ENCODE measurements around the gene PGRMC2. TPM values are rescaled to one million over a fixed set of nuclear protein-coding genes. Genes with fewer than 3 reads are reported as not detected.

The PGRMC2 gene
- total and polyA plus RNA-seq, 2 of the 8 experiments (the other 6 are each of a cell fraction or from before 2014, with no cell fraction given) = 9.5 to 85.3 TPM

GRCh38 chr4:128275346-128275745, 12.3 kb downstream of the PGRMC2 start:
- H3K79me2 ChIP-seq (ENCODE audit: control insufficient read depth in 1 of 2, insufficient read depth in 2 of 2, low read length in 2 of 2) = peaks cover 4 to 77% of the 10 kb centered on the region in 2 experiments; a peak in 3 of 4 replicates
- no peak overlapping the region for H3K56ac ChIP-seq (replicated peaks; ENCODE audit: insufficient read length, low read depth, low read length)
- no peaks in the 10 kb centered on the region for H3K4me1 ChIP-seq (replicated peaks in 1 of 4; ENCODE audit: control insufficient read depth in 3 of 4, insufficient read depth in 4 of 4, low read length in 3 of 4)
- no peak overlapping the region for H4K5ac ChIP-seq (ENCODE audit: insufficient read length, low read depth, low read length)
- H2BK15ac ChIP-seq (ENCODE audit: low read length) = no peak overlapping the region
- no peak overlapping the region for H3K23ac ChIP-seq (ENCODE audit: insufficient read length)
- no peak overlapping the region for H2AFZ ChIP-seq (ENCODE audit: low read length)
- H2AK5ac ChIP-seq (ENCODE audit: low read depth, low read length) = no peak overlapping the region
- H4K8ac ChIP-seq (ENCODE audit: extremely low read depth, insufficient read depth, low read length) = no peak overlapping the region
- no peak overlapping the region for H3K14ac ChIP-seq (ENCODE audit: insufficient read length)
- no peak overlapping the region for H2BK20ac ChIP-seq (ENCODE audit: low read length)
- H3K9me3 ChIP-seq (ENCODE audit: insufficient read depth in 2 of 2, low read depth in 1 of 2, low read length in 1 of 2) = no peaks in the 10 kb centered on the region
- H3K27ac ChIP-seq (ENCODE audit: low read depth, low read length) = no peak overlapping the region
- H3K79me1 ChIP-seq (ENCODE audit: low read depth, low read length) = no peaks in the 10 kb centered on the region
- H3K4me3 ChIP-seq (ENCODE audit: extremely low read depth in 1 of 4, insufficient read depth in 2 of 4, low read depth in 3 of 4, low read length in 4 of 4) = no peak overlapping the region
- H3K4me2 ChIP-seq (ENCODE audit: insufficient read depth in 1 of 2, low read depth in 2 of 2, low read length in 2 of 2) = no peak overlapping the region
- no peak overlapping the region for H3K9ac ChIP-seq (replicated peaks in 1 of 4; ENCODE audit: extremely low read depth in 1 of 4, low read depth in 3 of 4, low read length in 3 of 4)
- FAIRE-seq (no peak), DNase-seq (ENCODE audit: low read depth in 1 of 2, low spot score in 2 of 2) (no peak)
- no peak overlapping the region for H4K91ac ChIP-seq (replicated peaks; ENCODE audit: insufficient read length, low read length)
- H3K36me3 ChIP-seq (ENCODE audit: control insufficient read depth in 2 of 4, insufficient read depth in 4 of 4, low read length in 3 of 4) = peaks cover 0 to 24% (median 15%) of the 10 kb centered on the region in 4 experiments; a peak in 7 of 8 replicates
- H2BK120ac ChIP-seq (replicated peaks; ENCODE audit: low read depth, low read length) = no peak overlapping the region
- H3K27me3 ChIP-seq (replicated peaks in 1 of 4; ENCODE audit: control insufficient read depth in 3 of 4, extremely low read depth in 1 of 4, insufficient read depth in 3 of 4, low read length in 3 of 4) = no peaks in the 10 kb centered on the region
- H2BK12ac ChIP-seq (ENCODE audit: low read depth, low read length) = no peak overlapping the region
- no peak overlapping the region for H2BK5ac ChIP-seq (ENCODE audit: low read depth, low read length)
- CTCF ChIA-PET (ENCODE audit: partially characterized antibody) = interaction anchor here (0.9 to 1.1 kb wide), 2 partner anchors 12 to 17 kb away, joined by 3 read pairs; no protein-coding TSS in a partner anchor
- POLR2A ChIA-PET (ENCODE audit: partially characterized antibody) = no interaction called here
- peaks cover 0 to 3% of the 10 kb centered on the region in 2 experiments for H4K20me1 ChIP-seq (replicated peaks in 1 of 2; ENCODE audit: control insufficient read depth in 1 of 2, insufficient read depth in 2 of 2, low read length in 2 of 2)
- H3K4ac ChIP-seq (replicated peaks; ENCODE audit: insufficient read length, low read depth, low read length) = no peak overlapping the region
- H3K18ac ChIP-seq (ENCODE audit: extremely low read depth, low read length) = no peak overlapping the region
- no peaks in the 10 kb centered on the region for H3K23me2 ChIP-seq (ENCODE audit: low read depth, low read length)
- TF ChIP-seq RAD21 (IDR thresholded peaks at IDR 0.05 in 1 of 2, conservative IDR thresholded peaks at IDR 0.05 in 1 of 2; ENCODE audit: low read depth in 2 of 2, low read length in 2 of 2) (no peak), TBP (IDR thresholded peaks at IDR 0.05; ENCODE audit: low read depth, low read length) (no peak), GTF2F1 (IDR thresholded peaks at IDR 0.05; ENCODE audit: borderline replicate concordance, low read depth, low read length) (no peak), SP1 (IDR thresholded peaks at IDR 0.05; ENCODE audit: low read depth, low read length) (no peak), SP2 (IDR thresholded peaks at IDR 0.05; ENCODE audit: low read length) (no peak), NRF1 (IDR thresholded peaks at IDR 0.05; ENCODE audit: low read depth, low read length) (no peak), SIRT6 (IDR thresholded peaks at IDR 0.05; ENCODE audit: low read length) (no peak), CBX8 (IDR thresholded peaks at IDR 0.05; ENCODE audit: borderline replicate concordance, low read depth, low read length) (no peak), SAP30 (IDR thresholded peaks at IDR 0.05; ENCODE audit: insufficient read depth, insufficient replicate concordance, low read length) (no peak), POLR2A (IDR thresholded peaks at IDR 0.05; ENCODE audit: control extremely low read depth in 1 of 2, low read depth in 2 of 2, low read length in 2 of 2) (no peak), SP4 (IDR thresholded peaks at IDR 0.05; ENCODE audit: low read length) (no peak), BCL11A (IDR thresholded peaks at IDR 0.05; ENCODE audit: low read depth in 2 of 2, low read length in 2 of 2) (no peak), CBX5 (IDR thresholded peaks at IDR 0.05; ENCODE audit: low read depth, low read length) (no peak), GABPA (IDR thresholded peaks at IDR 0.05; ENCODE audit: borderline replicate concordance, insufficient read depth, low read length) (no peak), SUZ12 (IDR thresholded peaks at IDR 0.05; ENCODE audit: low read length) (no peak), NANOG (IDR thresholded peaks at IDR 0.05; ENCODE audit: insufficient read depth, low read depth, low read length, poor library complexity, severe bottlenecking) (no peak), POU5F1 (IDR thresholded peaks at IDR 0.05; ENCODE audit: low read depth, low read length) (no peak)
